ENCODE results near the gene LSM11.

The LSM11 gene

DNA sequence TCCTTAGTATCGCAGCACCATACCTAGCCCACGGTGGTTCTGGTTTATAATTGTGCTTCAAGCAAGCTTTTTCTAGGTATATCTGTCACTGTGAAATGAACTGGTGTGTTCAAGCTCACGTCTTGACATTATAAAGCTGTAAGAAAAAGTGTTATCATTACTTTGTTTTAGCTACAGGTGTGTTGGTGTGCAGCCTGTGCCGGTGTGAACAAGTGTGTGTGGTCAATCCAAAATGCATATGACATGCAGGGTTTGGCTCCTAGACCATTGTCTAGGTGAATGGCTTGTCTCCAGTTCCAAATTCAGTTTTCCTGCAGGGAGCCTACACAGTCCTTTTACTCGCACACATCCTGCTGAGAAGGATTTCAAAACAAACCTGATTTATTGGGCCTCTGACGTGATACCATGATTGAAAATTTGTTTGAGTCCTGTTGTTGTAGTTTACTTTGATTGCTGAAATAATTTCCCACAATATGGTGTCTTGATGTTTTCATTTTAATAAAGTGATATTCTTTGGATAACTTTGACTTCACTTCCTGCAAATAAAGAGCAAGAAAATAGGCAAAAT, 3.7 kb downstream of the LSM11 start:
- Histone ChIP-seq H3K9ac (ENCODE audit: low read length) (no peak overlapping the region), H3K79me2 (ENCODE audit: low read length) (peaks cover 21% of the 10 kb centered on the region), H3K9me3 (replicated peaks; ENCODE audit: insufficient read depth, low read length) (no peaks in the 10 kb centered on the region), H3K4me1 (ENCODE audit: low read length) (peaks cover 12% of the 10 kb centered on the region; the same call in 1 of the 2 replicates), H4K20me1 (ENCODE audit: insufficient read depth, low read length) (no peaks in the 10 kb centered on the region), H2AFZ (ENCODE audit: low read length) (no peak overlapping the region), H3K36me3 (replicated peaks; ENCODE audit: insufficient read depth, low read length) (no peaks in the 10 kb centered on the region), H3K9me2 (replicated peaks; ENCODE audit: insufficient read depth, low read length) (no peaks in the 10 kb centered on the region), H3F3A (ENCODE audit: insufficient read depth, low read length) (no peaks in the 10 kb centered on the region), H3K27me3 (replicated peaks; ENCODE audit: insufficient read depth, low read length) (no peaks in the 10 kb centered on the region), H3K27ac (ENCODE audit: low read length) (no peak overlapping the region), H3K4me3 (ENCODE audit: low read length) (no peak overlapping the region), H3K4me2 (ENCODE audit: low read depth, low read length) (no peak overlapping the region)
- TF ChIP-seq EZH2 (optimal IDR thresholded peaks at IDR 0.05; ENCODE audit: low read depth, low read length) (no peak), EZH2phosphoT487 (IDR thresholded peaks at IDR 0.05; ENCODE audit: low read length) (no peak)
- TF ChIP-seq, protein P1, sequence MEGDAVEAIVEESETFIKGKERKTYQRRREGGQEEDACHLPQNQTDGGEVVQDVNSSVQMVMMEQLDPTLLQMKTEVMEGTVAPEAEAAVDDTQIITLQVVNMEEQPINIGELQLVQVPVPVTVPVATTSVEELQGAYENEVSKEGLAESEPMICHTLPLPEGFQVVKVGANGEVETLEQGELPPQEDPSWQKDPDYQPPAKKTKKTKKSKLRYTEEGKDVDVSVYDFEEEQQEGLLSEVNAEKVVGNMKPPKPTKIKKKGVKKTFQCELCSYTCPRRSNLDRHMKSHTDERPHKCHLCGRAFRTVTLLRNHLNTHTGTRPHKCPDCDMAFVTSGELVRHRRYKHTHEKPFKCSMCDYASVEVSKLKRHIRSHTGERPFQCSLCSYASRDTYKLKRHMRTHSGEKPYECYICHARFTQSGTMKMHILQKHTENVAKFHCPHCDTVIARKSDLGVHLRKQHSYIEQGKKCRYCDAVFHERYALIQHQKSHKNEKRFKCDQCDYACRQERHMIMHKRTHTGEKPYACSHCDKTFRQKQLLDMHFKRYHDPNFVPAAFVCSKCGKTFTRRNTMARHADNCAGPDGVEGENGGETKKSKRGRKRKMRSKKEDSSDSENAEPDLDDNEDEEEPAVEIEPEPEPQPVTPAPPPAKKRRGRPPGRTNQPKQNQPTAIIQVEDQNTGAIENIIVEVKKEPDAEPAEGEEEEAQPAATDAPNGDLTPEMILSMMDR (IDR thresholded peaks at IDR 0.05; ENCODE audit: low read length), result no peak
- DNase-seq, result no peak

DNA sequence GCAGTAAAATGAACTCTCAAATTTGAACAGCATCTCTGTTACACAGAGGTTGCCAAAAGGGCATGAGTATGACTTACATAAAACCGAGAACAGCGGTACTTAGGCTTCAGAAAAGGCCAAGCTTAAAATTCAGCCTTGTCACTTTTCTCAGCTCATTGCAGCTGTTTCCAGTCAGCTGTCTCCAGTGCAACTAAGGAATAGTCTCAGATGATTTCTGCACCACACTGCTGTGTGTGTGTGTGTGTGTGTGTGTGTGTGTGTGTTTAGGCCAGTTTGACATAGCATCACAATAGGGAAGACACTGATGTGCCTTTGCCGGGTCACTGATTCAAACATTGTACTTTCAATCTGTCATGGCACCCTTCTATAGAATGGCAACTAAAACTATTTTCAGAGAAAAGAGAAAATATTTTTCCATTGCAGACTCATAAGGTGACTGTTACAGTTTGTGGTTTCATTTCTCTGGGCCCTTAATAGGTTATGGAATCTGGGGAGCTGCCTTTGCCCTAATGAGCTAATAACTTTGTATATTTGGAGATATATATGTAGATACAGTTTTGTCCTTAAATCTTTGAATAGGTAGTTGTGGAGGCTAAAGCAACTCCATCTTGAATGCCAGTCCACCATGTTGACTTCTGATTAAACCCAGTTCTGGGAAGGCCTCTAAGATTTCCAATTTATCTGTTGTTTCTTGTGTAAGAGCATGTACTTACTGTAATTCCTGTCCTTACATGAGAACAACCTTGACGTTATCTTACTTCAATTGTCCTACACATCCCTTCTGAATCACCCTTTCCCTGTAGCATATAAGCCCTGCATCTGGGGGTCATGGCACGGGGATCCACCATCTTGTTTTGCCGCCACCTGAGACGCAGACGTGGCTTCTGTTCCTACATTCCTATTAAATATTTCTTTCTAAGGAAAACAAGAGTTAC, 4.5 kb downstream of the LSM11 start:
- no peak for DNase-seq
- no peaks in the 10 kb centered on the region for H3K9me3 ChIP-seq (replicated peaks; ENCODE audit: insufficient read depth, low read length)
- no peak overlapping the region for H2AFZ ChIP-seq (ENCODE audit: low read length)
- peaks cover 12% of the 10 kb centered on the region; the same call in 1 of the 2 replicates for H3K4me1 ChIP-seq (ENCODE audit: low read length)
- peaks cover 21% of the 10 kb centered on the region for H3K79me2 ChIP-seq (ENCODE audit: low read length)
- no peaks in the 10 kb centered on the region for H3K36me3 ChIP-seq (replicated peaks; ENCODE audit: insufficient read depth, low read length)
- H4K20me1 ChIP-seq (ENCODE audit: insufficient read depth, low read length), result no peaks in the 10 kb centered on the region
- no peak overlapping the region for H3K9ac ChIP-seq (ENCODE audit: low read length)
- no peak overlapping the region for H3K27ac ChIP-seq (ENCODE audit: low read length)
- H3F3A ChIP-seq (ENCODE audit: insufficient read depth, low read length), result no peaks in the 10 kb centered on the region
- H3K9me2 ChIP-seq (replicated peaks; ENCODE audit: insufficient read depth, low read length), result no peaks in the 10 kb centered on the region
- H3K27me3 ChIP-seq (replicated peaks; ENCODE audit: insufficient read depth, low read length), result no peaks in the 10 kb centered on the region
- no peak overlapping the region for H3K4me2 ChIP-seq (ENCODE audit: low read depth, low read length)
- TF ChIP-seq EZH2phosphoT487 (IDR thresholded peaks at IDR 0.05; ENCODE audit: low read length), result no peak
- no peak for TF ChIP-seq EZH2 (optimal IDR thresholded peaks at IDR 0.05; ENCODE audit: low read depth, low read length)
- TF ChIP-seq, protein P1 (IDR thresholded peaks at IDR 0.05; ENCODE audit: low read length), result no peak
- no peak overlapping the region for H3K4me3 ChIP-seq (ENCODE audit: low read length)

DNA sequence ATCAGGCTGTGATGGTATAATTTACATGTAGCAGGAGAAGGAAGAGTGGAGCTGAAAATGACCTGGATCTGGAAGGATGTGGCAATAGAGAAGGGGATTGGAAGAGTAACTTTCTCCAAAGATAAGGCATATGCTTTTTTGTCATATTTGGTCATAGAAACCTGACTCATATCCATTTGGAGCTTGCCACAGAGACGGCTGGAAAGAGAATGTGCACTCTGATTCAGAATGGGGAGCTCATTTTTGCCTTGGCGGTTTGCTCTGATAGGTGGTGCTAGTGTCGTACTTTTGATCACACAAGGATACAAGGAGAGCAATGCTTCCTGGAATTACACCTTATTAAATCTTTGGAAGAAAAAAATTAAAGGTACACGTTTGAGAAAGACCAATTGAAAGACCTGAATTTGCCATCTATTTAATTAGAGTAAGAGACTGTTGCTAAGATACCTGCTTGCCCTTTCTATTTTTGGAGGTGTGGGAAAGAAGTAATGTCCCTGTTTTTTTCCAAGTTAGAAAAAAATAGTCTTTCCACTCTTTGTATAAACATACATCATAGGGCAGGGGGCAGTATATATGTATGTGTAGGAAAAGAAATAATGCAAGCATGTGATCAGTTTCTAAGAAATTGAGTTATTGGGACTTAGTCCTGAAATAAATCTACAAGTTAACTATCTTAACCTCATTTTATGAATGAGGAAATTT, 5.4 kb downstream of the LSM11 start:
- Histone ChIP-seq H3K36me3 (replicated peaks; ENCODE audit: insufficient read depth, low read length) (no peaks in the 10 kb centered on the region), H3K9me2 (replicated peaks; ENCODE audit: insufficient read depth, low read length) (no peaks in the 10 kb centered on the region), H3K9me3 (replicated peaks; ENCODE audit: insufficient read depth, low read length) (no peaks in the 10 kb centered on the region), H3K4me3 (ENCODE audit: low read length) (no peak overlapping the region), H3K79me2 (ENCODE audit: low read length) (peaks cover 21% of the 10 kb centered on the region), H3K9ac (ENCODE audit: low read length) (no peak overlapping the region), H3K27me3 (replicated peaks; ENCODE audit: insufficient read depth, low read length) (no peaks in the 10 kb centered on the region), H3K27ac (ENCODE audit: low read length) (no peak overlapping the region), H4K20me1 (ENCODE audit: insufficient read depth, low read length) (no peaks in the 10 kb centered on the region), H3K4me2 (ENCODE audit: low read depth, low read length) (no peak overlapping the region), H2AFZ (ENCODE audit: low read length) (no peak overlapping the region), H3K4me1 (ENCODE audit: low read length) (peaks cover 12% of the 10 kb centered on the region; the same call in 1 of the 2 replicates), H3F3A (ENCODE audit: insufficient read depth, low read length) (no peaks in the 10 kb centered on the region)
- no peak for TF ChIP-seq EZH2phosphoT487 (IDR thresholded peaks at IDR 0.05; ENCODE audit: low read length)
- TF ChIP-seq, protein P1 (IDR thresholded peaks at IDR 0.05; ENCODE audit: low read length), result no peak
- DNase-seq, result no peak
